GM12878 (cell line): ENCODE data around the gene PTX4. TPM values are rescaled to one million over a fixed set of nuclear protein-coding genes. Genes with fewer than 3 reads are reported as not detected.

Source experiments
- ATAC-seq: fragments of 200-7000 bp; cut with Tn5 transposase; 3 replicates; pipeline ENCODE4 v1.9.1; 2020; ENCODE audit warnings: mild to moderate bottlenecking, moderate library complexity
- BruUV-seq: library from RNA; stranded (reverse); fragments of 400-500 nt; replicated peaks from 2 replicates; lab custom pipeline; 2021; lab: Mats Ljungman, UMichigan
- CTCF ChIA-PET: fragments of 300-600 bp; sonication (Branson Sonifier 250); formaldehyde crosslinking; extraction: SDS; loops from one replicate; lab custom pipeline; 2021; ENCODE audit warnings: inconsistent platforms; lab: Yijun Ruan, JAX
- POLR2A ChIA-PET: fragments of 350-600 bp; formaldehyde crosslinking; extraction: SDS; loops from one replicate; lab custom pipeline; 2021; ENCODE audit warnings: inconsistent platforms; lab: Charles Lee
- RAD21 ChIA-PET: fragments of 300-600 bp; sonication (Branson Sonifier 250); formaldehyde crosslinking; loops from one replicate; lab custom pipeline; 2023; ENCODE audit warnings: antibody characterized with exemption; ENCODE audit not compliant: unreplicated experiment; lab: Charles Lee
- SMC1A ChIA-PET: fragments of 300-600 bp; sonication (Branson Sonifier 250); formaldehyde crosslinking; loops from one replicate; lab custom pipeline; 2023; ENCODE audit not compliant: unreplicated experiment, uncharacterized antibody; lab: Charles Lee
- DNase-seq: peaks from one replicate; pipeline ENCODE4 v3.0.0-alpha.2; 2011; ENCODE audit warnings: low read depth, low spot score
- FAIRE-seq: peaks from 3 replicates; lab custom pipeline; 2011; peaks lifted over from hg19 to GRCh38; lab: Jason Lieb, UNC
- H2AFZ ChIP-seq: 2 replicates; pipeline ENCODE4 v1.6.0; 2011; ENCODE audit warnings: low read depth, low read length, control low read depth; ENCODE audit not compliant: control insufficient read depth
- H3K27ac ChIP-seq: 2 replicates; pipeline ENCODE4 v1.5.1; 2011; ENCODE audit warnings: control low read depth; ENCODE audit not compliant: control insufficient read depth, insufficient read depth
- H3K27me3 ChIP-seq, 2 experiments: replicated peaks in 1 of 2; 2 replicates each; pipeline versions ENCODE4 v1.6.0 to v1.6.1; 2011; ENCODE audit warnings: low read length in 1 of 2; ENCODE audit not compliant: control insufficient read depth in 2 of 2, insufficient read depth in 2 of 2
- H3K36me3 ChIP-seq, 2 experiments: 2 replicates each; pipeline ENCODE4 v1.5.1; 2011; ENCODE audit warnings: low read length in 1 of 2; ENCODE audit not compliant: control insufficient read depth in 2 of 2, insufficient read depth in 2 of 2
- H3K4me1 ChIP-seq: 2 replicates; pipeline ENCODE4 v1.6.1; 2011; ENCODE audit warnings: mild to moderate bottlenecking, low read length, moderate library complexity, mixed read lengths; ENCODE audit not compliant: control insufficient read depth, insufficient read depth
- H3K4me2 ChIP-seq: 2 replicates; pipeline ENCODE4 v1.6.0; 2011; ENCODE audit warnings: control low read depth; ENCODE audit not compliant: control insufficient read depth, insufficient read depth
- H3K4me3 ChIP-seq: fragments of 200-600 bp; sonication (generic); 2 replicates; pipeline ENCODE4 v1.5.1; 2016
- H3K79me2 ChIP-seq: 2 replicates; pipeline ENCODE4 v1.6.0; 2011; ENCODE audit warnings: low read length; ENCODE audit not compliant: control insufficient read depth, insufficient read depth
- H3K9ac ChIP-seq: 2 replicates; pipeline ENCODE4 v1.8.0; 2011; ENCODE audit warnings: low read length, control low read depth, mixed read lengths; ENCODE audit not compliant: control insufficient read depth, insufficient read depth
- H3K9me3 ChIP-seq: replicated peaks from 3 replicates; pipeline ENCODE4 v1.5.1; 2011; ENCODE audit warnings: mild to moderate bottlenecking, low read length; ENCODE audit not compliant: control insufficient read depth, insufficient read depth
- H4K20me1 ChIP-seq: 2 replicates; pipeline ENCODE4 v1.6.0; 2011; ENCODE audit not compliant: control insufficient read depth, insufficient read depth
- ASH2L ChIP-seq: fragments of 300-600, 200-600 bp; sonication (generic); IDR thresholded peaks from 2 replicates; pipeline ENCODE4 v1.6.1; 2017; ENCODE audit warnings: low read depth, mild to moderate bottlenecking, borderline replicate concordance
- CBFB ChIP-seq: IDR thresholded peaks from 2 replicates; pipeline ENCODE4 v1.6.1; 2016; ENCODE audit warnings: antibody characterized with exemption, low read depth
- CEBPB ChIP-seq, 2 experiments: fragments of 150-350 bp in 1 of 2; IDR thresholded peaks; 2 replicates each; pipeline ENCODE4 v1.6.1; 2012 to 2014; ENCODE audit warnings: low read depth in 2 of 2, low read length in 2 of 2, borderline replicate concordance in 1 of 2, inconsistent platforms in 1 of 2
- CREM ChIP-seq: IDR thresholded peaks from 2 replicates; pipeline ENCODE4 v1.6.1; 2014; ENCODE audit warnings: antibody characterized with exemption, low read depth
- FOXM1 ChIP-seq: IDR thresholded peaks from 2 replicates; pipeline ENCODE4 v1.6.1; 2012; ENCODE audit warnings: low read depth, mild to moderate bottlenecking, inconsistent platforms, low read length, moderate library complexity
- LARP7 ChIP-seq: fragments of 450-650 bp; IDR thresholded peaks from 2 replicates; pipeline ENCODE4 v1.6.1; 2017; ENCODE audit warnings: mild to moderate bottlenecking
- RAD21 ChIP-seq: IDR thresholded peaks from 2 replicates; pipeline ENCODE4 v1.6.1; 2011; ENCODE audit warnings: mild to moderate bottlenecking, low read depth, low read length, moderate library complexity; ENCODE audit not compliant: insufficient read depth
- RBBP5 ChIP-seq: fragments of 200-600 bp; sonication (generic); conservative IDR thresholded peaks from 2 replicates; pipeline ENCODE4 v1.6.1; 2016
- RCOR1 ChIP-seq: conservative IDR thresholded peaks from 2 replicates; pipeline ENCODE4 v1.6.1; 2012; ENCODE audit warnings: low read depth, low read length, improper control_type of control experiment
- SREBF2 ChIP-seq: IDR thresholded peaks from 2 replicates; pipeline ENCODE4 v1.6.1; 2012; ENCODE audit warnings: mild to moderate bottlenecking, low read length
- STAT1 ChIP-seq: fragments of 450-650 bp; conservative IDR thresholded peaks from 2 replicates; pipeline ENCODE4 v1.6.1; 2014; ENCODE audit warnings: antibody characterized with exemption, mild to moderate bottlenecking
- SUZ12 ChIP-seq: fragments of 200-600 bp; sonication (generic); IDR thresholded peaks from one replicate; pipeline ENCODE4 v1.6.1; 2018; ENCODE audit warnings: antibody characterized with exemption, mild to moderate bottlenecking; ENCODE audit not compliant: unreplicated experiment
- TBL1XR1 ChIP-seq: IDR thresholded peaks from 2 replicates; pipeline ENCODE4 v1.6.1; 2012; ENCODE audit warnings: low read depth, low read length, improper control_type of control experiment
- TCF12 ChIP-seq: IDR thresholded peaks from 2 replicates; pipeline ENCODE4 v1.6.1; 2011; ENCODE audit warnings: low read depth, mild to moderate bottlenecking, low read length
- WRNIP1 ChIP-seq: IDR thresholded peaks from 2 replicates; pipeline ENCODE4 v1.6.1; 2011; ENCODE audit warnings: low read depth, low read length, improper control_type of control experiment, borderline replicate concordance
- ZBED1 ChIP-seq: IDR thresholded peaks from 2 replicates; pipeline ENCODE4 v1.6.1; 2016; ENCODE audit warnings: borderline replicate concordance
- ZNF217 ChIP-seq: fragments of 450-650 bp; IDR thresholded peaks from 2 replicates; pipeline ENCODE4 v1.6.1; 2017; ENCODE audit warnings: antibody characterized with exemption, mild to moderate bottlenecking
- WGBS: methylation state at CpG from one replicate; pipeline ENCODE4 v1.1.6; 2016; ENCODE audit warnings: low lambda C conversion rate; ENCODE audit not compliant: insufficient replicate concordance, insufficient coverage; ENCODE audit errors: missing lambda C conversion rate; 5-methylcytosine and 5-hydroxymethylcytosine counted together
- in situ Hi-C: fragments of 300-500 bp; cut with MboI; formaldehyde crosslinking; loops from 9 replicates; pipeline ENCODE4 v1.14.3; 2018; ENCODE audit warnings: mixed read lengths
- intact Hi-C: fragments of 100-400 bp; cut with micrococcal nuclease; formaldehyde crosslinking; loops from one replicate; pipeline ENCODE4 v1.14.2; 2022; ENCODE audit not compliant: unreplicated experiment
- polyA plus RNA-seq, 11 experiments: library from polyadenylated mRNA; depleted of rRNA in 4 of 11; unstranded in 6 of 11; stranded (reverse) in 5 of 11; fragments of >200 nt; fragmentation: Nextera tagmentation in 4 of 11; fragmentation: Illumina TruSeq in 1 of 11; extraction: Ambion mirVana in 4 of 11; extraction: Trizol in 1 of 11; gene quantifications; 1 replicate in 1 of 11; 2 replicates in 10 of 11; pipeline versions ENCODE4 v1.2.1 to v1.2.3, GENCODE V29; 2011 to 2016; ENCODE audit warnings: inconsistent platforms in 2 of 11, missing spikeins in 2 of 11, low read depth in 1 of 11
- total RNA-seq, 4 experiments: library from RNA; depleted of rRNA in 3 of 4; stranded (reverse); fragments of >200 nt in 3 of 4; fragmentation: Illumina TruSeq in 1 of 4; extraction: Trizol in 1 of 4; gene quantifications; 2 replicates each; pipeline versions ENCODE4 v1.2.1 to v1.2.3, GENCODE V29; 2013 to 2021
- TF ChIP-seq, protein P1 (sequence below), 3 experiments: IDR thresholded peaks in 2 of 3; conservative IDR thresholded peaks in 1 of 3; 2 replicates each; pipeline ENCODE4 v1.5.1; 2011; ENCODE audit warnings: low read depth in 3 of 3, low read length in 3 of 3, mild to moderate bottlenecking in 3 of 3, control low read depth in 2 of 3, moderate library complexity in 2 of 3, inconsistent platforms in 1 of 3, mixed read lengths in 1 of 3; ENCODE audit not compliant: control insufficient read depth in 2 of 3, insufficient read depth in 1 of 3; ENCODE audit errors: extremely low read depth in 1 of 3

PTX4 gene
- total and polyA plus RNA-seq, 10 of the 15 experiments (the other 5 are each of a cell fraction or from before 2014, with no cell fraction given), result not detected

DNA sequence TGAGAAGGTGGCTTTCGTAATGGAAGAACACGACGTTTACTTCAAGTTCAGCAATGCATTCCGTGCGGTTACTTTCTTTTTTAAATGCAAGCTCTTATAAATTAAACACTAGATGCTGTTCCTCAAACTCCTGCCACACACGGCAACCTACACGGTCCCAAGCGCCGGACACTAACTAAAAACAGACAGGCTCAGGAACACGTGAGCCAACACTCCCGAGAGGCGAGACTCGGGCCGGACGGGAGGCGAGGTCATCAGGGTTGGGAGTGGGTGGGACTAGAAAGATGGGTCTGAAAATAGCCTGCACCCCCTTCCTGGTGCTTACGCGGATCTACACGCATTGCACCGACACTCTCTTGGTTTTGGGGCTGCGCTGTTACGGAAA lies 20.3 kb downstream of the PTX4 start:
- Histone ChIP-seq H3K36me3 (no peaks in the 10 kb centered on the region), H3K4me2 (no peak overlapping the region), H3K4me1 (peaks cover 16% of the 10 kb centered on the region), H4K20me1 (no peaks in the 10 kb centered on the region), H3K27me3 (no peaks in the 10 kb centered on the region), H3K9me3 (no peaks in the 10 kb centered on the region), H3K79me2 (peaks cover 42% of the 10 kb centered on the region), H3K9ac (no peak overlapping the region), H2AFZ (no peak overlapping the region), H3K4me3 (no peak overlapping the region), H3K27ac (no peak overlapping the region)
- no peak for DNase-seq
- ChIA-PET SMC1A (no interaction called here), POLR2A (interaction anchor here (0.5 kb wide), 1 partner anchor 12 kb away, joined by 3 read pairs; no protein-coding TSS in a partner anchor), CTCF (no interaction called here), RAD21 (no interaction called here)
- WGBS, result 93% methylated on average over 22 of the region's 22 CpGs
- no TSS peak for BruUV-seq
- no peak for FAIRE-seq
- intact Hi-C loops (no loop called here), in situ Hi-C loops (no loop called here)
- no peak for ATAC-seq
- TF ChIP-seq RAD21 (no peak), STAT1 (no peak), TCF12 (no peak), RCOR1 (no peak), RBBP5 (no peak), ZBED1 (no peak), SREBF2 (no peak), CREM (no peak), CEBPB (IDR thresholded peaks at IDR 0.05; ENCODE audit: borderline replicate concordance in 1 of 2, low read depth in 2 of 2, low read length in 2 of 2) (no peak), WRNIP1 (no peak), LARP7 (no peak), SUZ12 (no peak), CBFB (no peak), TBL1XR1 (no peak), FOXM1 (no peak), ASH2L (no peak), ZNF217 (no peak)
- TF ChIP-seq, protein P1, sequence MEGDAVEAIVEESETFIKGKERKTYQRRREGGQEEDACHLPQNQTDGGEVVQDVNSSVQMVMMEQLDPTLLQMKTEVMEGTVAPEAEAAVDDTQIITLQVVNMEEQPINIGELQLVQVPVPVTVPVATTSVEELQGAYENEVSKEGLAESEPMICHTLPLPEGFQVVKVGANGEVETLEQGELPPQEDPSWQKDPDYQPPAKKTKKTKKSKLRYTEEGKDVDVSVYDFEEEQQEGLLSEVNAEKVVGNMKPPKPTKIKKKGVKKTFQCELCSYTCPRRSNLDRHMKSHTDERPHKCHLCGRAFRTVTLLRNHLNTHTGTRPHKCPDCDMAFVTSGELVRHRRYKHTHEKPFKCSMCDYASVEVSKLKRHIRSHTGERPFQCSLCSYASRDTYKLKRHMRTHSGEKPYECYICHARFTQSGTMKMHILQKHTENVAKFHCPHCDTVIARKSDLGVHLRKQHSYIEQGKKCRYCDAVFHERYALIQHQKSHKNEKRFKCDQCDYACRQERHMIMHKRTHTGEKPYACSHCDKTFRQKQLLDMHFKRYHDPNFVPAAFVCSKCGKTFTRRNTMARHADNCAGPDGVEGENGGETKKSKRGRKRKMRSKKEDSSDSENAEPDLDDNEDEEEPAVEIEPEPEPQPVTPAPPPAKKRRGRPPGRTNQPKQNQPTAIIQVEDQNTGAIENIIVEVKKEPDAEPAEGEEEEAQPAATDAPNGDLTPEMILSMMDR (IDR thresholded peaks at IDR 0.05 in 2 of 3, conservative IDR thresholded peaks at IDR 0.05 in 1 of 3; ENCODE audit: control insufficient read depth in 2 of 3, extremely low read depth in 1 of 3, insufficient read depth in 1 of 3, low read depth in 3 of 3, low read length in 3 of 3), result no peak
